Left renal pelvis (tissue), 4 donors: ENCODE data around the gene MBTPS1. TPM values are rescaled to one million over a fixed set of nuclear protein-coding genes. Genes with fewer than 3 reads are reported as not detected.
"Not testable (repeated sequence)": the region's sequence is repeated elsewhere in the genome, so short reads cannot be mapped to it uniquely, and the experiment has no call there.

Source experiments
- DNase-seq, 4 donors: peaks; one replicate each; pipeline ENCODE4 v3.0.0-alpha.2; 2013; ENCODE audit warnings: low read depth in 4 of 4, low spot score in 3 of 4
- polyA plus RNA-seq, 4 donors: library from polyadenylated mRNA; unstranded; fragments of 120-200 nt; gene quantifications; one replicate each; pipeline ENCODE4 v1.2.1, GENCODE V29; 2013; ENCODE audit not compliant: insufficient read length in 4 of 4

Gene MBTPS1
- polyA plus RNA-seq, 4 donors, result 111 to 142 (median 112) TPM

DNA sequence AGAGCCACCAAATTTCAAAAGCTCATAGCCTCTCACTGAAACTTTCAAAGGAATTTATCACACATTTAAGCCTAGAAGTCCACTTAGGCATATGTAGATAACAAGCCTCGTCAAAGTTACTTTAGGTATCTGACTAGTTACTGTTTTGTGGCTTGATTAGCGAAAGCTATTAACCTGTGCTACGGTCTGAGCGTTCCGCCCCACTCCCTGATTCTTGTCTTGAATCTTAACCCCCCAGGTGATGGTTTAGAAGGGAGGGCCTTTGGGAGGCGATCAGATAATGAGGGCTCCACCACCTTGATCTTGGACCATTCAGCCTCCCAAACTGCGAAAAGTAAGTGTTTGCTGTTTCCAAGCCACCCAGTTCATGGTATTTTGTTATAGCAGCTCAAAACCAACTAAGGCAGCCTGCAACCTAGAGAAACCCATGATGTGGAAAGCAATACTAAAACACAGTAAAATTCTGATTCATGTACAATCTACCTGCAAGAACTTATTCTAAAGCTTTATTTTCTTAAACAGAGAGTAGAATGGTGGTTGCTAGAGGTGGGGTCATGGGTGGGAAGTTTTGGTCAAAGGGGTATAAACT lies 21.1 kb upstream of the MBTPS1 start:
- no peak for DNase-seq

GRCh38 chr16:84137287-84137686 lies 20.5 kb upstream of the MBTPS1 start:
- no peak for DNase-seq

DNA sequence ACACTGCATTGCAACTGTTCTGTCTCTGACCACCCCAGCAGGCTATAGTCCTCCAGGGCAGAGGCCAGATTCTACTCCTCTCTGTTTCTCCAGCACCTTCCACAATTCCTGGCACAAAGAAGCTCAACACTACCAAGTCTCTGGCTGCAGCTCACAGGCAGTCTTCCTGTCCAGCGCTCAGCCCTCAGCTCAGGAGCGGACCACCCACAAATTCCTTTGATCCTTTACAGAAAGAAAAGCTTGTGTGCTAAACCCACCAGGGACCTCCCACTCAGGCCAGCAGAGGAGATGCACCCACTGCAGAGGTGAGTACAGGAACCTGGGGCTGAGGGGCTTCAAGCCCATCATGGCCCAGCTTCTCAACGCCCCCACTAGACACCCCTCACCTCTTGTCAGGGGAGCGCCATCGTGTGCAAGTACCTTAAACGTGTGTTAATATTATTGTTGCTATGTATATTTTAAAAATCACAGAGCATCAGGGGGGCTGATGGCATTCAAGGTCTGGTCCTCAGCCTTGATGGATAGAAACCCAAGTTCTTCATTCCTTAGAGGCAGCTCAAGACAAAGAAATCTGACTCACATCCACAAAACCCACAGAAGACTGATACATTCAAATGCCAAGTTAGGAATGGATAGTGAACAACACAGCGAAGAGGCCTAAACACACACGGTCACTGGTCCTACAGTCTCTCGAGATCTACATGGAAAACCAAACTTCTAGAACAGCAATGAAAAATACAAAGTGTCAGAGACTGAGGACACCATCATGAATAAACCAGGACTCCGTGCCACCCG lies 19.8 kb upstream of the MBTPS1 start:
- DNase-seq, result no peak

DNA sequence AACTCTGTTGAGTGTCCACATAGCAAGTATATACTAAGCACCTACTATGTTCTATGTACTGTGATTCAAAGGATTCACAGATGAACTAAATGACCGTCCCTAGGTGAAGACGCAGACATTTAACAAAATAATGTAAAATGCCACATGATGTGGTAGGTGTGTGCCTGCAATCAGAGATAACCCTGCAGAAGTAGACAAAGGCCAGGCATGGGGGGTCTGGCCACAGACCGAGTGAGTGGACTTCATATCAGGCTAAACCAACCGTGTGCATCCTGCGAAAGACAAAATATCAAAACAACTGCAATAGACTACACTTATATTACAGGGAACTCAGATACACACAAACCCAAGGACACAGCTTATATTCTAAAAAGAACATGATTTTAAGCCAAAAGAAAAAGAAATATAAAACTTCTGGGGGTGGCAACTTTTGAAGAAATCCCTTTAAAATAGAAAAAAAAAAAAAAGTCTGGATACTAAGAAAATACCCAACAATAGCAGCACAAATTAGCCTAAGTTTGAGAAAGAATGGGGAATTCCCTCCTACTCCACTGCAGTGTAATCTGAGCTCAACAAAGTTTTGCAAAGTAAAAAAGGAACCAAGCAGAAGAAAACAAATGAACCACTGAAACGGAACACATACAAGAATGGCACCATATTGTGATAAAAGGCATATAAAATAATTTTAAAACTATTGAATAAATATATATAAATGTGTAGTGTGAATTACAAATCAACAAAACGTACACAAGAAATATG lies 16.0 kb upstream of the MBTPS1 start:
- no peak for DNase-seq

DNA sequence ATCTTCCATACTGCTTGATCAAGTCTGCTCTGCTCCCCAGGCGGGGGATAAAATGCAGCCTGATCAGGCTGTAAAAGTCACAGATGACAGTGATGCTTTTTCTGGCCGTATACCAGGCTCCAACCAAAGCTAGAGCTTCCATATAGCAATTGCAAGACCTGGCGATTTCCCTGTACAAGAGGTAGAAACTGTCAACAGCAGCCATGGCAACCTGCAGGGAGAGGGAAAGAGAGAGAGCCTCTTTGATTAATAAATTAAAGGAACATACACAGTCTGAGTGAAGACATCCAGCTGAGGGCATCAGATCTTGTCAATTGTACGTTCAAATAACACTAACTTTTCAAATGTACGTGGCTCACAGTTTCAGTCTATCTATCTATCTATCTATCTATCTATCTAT lies 14.4 kb upstream of the MBTPS1 start:
- no peak for DNase-seq

GRCh38 chr16:84124257-84125073 lies 7.7 kb upstream of the MBTPS1 start:
- DNase-seq, result no peak

- DNase-seq, result no peak
Measured at GRCh38 chr16:84121007-84121406, 4.3 kb upstream of the MBTPS1 start.

GRCh38 chr16:84120023-84120422 lies 3.3 kb upstream of the MBTPS1 start:
- no peak for DNase-seq

DNA sequence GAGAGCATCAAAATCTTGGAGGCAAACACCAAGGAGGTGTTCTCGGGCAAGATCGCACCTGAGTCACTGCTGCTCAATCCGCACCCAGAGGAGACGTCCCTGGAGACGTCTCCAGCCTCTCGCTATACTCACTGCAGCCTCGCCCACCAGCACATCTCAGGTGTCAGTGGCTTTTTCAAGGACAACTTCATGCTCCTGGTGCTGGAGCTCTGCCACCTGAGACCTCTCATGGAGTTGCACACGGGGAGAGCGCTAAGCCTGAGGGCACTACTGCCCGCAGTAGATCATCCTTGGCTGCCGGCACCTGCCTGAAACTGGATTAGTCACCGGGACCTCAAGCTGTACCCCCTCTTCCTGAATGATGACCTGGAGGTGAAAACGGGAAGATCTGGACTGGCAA lies 2.6 kb upstream of the MBTPS1 start:
- DNase-seq, result no peak

DNA sequence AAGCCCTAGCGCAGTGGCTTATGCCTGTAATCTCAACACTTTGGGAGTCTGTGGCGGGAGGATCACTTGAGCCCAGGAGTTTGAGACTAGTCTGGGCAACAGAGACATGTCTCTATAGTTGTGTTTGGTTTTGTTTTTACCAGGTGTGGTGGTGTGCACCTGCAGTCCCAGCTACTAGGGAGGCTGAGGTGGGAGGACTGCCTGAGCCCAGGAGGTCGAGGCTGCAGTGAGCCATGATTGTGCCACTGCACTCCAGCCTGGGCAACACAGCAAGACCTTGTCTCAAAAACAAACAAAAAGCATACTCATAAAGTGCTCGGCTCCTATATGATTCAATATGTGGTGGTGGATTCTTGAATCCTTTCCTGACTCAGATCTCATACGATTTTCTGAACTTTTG lies 1.6 kb upstream of the MBTPS1 start:
- DNase-seq, result not testable (repeated sequence)

GRCh38 chr16:84117494-84117843 lies 727 bp upstream of the MBTPS1 start:
- DNase-seq, result peak in 3 of 4 donors; percentile 26 to 35 (median 31)

- DNase-seq, result peak in 2 of 4 donors; percentile 14 to 28
Measured at GRCh38 chr16:84115919-84116719, 623 bp downstream of the MBTPS1 start.

DNA sequence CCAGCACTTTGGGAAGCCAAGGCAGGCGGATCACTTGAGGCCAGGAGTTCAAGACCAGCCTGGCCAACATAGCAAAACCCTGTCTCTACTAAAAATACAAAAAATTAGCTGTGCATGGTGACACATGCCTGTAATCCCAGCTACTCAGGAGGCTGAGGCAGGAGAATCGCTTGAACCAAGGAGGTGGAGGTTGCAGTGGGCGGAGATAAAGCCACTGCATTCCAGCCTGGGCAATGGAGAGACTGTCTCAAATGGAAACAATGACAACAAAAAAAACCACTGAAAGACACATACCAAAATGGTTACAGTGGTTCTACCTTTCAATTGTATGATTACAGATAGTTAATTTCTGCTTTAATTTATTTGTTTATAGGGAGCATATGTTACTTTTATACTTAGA lies 4.8 kb downstream of the MBTPS1 start:
- not testable (repeated sequence) for DNase-seq

DNA sequence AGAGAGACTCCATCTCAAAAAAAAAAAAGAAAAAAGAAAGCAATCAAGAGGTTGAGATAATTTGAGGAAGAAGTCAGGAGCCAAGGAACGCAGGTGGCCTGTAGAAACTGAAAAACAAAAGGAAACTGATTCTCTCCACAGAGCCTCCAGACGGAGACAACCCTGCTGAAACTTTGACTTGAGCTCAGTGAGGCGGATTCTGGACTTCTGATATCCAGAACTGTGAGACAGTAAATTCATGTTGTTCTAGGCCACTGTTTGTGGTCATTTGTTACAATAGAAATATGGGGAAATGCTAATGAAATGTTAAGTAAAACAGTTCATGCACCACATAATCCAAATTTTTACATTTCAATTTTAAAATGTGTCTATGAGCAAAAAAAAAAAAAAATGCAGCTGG lies 5.2 kb downstream of the MBTPS1 start:
- DNase-seq, result no peak

DNA sequence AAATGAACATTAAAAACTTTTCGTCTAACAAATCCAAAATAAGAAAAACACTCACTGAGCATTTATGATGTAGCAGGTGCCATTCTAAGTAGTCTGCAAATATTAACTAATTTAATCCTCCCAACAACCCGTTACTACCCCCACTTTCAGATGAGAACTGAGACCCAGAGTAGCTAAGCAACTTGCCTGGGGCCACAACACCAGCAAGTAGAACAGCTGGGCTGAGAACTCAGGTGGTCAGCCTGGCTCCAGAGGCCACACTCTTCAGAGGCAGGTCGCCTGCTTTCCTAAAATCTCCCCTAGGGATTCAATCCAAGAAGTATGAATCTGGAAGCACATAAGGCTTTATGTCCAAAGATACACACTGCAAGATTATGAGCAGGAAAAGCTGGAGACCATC lies 6.2 kb downstream of the MBTPS1 start:
- DNase-seq, result no peak

- no peak for DNase-seq
Measured at GRCh38 chr16:84109598-84110335, 7.0 kb downstream of the MBTPS1 start.

DNA sequence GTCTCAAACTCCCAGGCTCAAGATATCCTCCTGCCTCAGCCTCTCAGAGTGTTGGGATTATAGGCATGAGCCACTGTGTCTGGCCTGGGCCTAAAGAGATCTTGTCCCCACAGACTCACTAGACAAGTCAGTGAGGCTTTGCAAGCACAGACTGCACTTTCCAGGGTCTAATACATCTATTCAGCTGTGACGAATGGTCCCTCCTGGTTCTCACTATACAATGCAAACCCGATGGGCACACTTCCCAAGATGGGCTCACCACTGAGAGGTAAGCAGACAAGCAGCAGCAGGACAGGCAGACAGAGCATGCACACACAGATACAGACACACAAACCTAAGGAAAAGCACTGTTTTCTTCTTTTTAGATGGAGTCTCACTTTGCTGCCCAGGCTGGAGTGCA lies 8.8 kb downstream of the MBTPS1 start:
- no peak for DNase-seq

DNA sequence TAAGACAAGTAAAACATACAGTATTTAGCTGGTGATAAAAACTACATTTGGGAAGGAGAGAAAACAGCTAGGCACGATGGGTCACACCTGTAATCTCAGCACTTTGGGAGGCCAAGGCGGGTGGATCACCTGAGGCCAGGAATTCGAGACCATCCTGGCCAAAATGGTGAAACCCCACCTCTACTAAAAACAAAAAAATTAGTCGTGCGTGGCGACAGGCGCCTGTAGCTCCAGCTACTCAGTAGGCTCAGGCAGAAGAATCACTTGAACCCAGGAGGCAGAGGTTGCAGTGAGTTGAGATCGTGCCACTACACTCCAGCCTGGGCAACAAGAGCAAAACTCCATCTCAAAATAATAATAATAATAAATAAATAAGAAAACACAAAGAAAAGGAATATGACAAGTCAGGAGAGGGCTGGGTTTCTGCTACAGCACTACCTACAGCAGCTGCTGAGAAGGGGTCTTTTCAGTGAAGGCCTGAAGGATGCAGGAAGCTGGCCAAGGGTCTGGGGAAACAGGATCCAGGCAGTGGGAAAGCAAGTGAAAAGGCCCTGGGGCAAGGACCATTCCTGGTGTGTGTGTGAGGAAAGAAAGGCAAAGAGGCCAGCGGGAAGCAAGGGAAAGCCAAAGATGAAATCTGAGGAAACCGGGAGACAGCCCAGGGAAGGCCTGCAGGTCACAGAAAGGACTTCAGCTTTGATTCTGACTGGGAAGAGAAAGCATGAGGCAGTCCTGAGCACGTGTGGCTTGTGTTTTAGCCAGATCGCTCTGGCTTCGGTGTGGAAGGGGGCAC lies 10.6 kb downstream of the MBTPS1 start:
- DNase-seq, result no peak
